Neuronal stem cell (in vitro differentiated cells): ENCODE measurements around the gene PDE6H.

Source experiments
- DNase-seq: peaks from one replicate; pipeline ENCODE4 v3.0.0-alpha.2; 2013; ENCODE audit warnings: low spot score
- H2AFZ ChIP-seq: one replicate; pipeline ENCODE4 v1.6.1; 2013; ENCODE audit warnings: mild to moderate bottlenecking, low read length, inconsistent platforms
- H2AK5ac ChIP-seq: 2 replicates; pipeline ENCODE4 v1.6.1; 2013; ENCODE audit warnings: low read depth, mild to moderate bottlenecking, inconsistent platforms, low read length, moderate library complexity, mixed read lengths
- H2BK120ac ChIP-seq: 2 replicates; pipeline ENCODE4 v1.6.1; 2013; ENCODE audit warnings: low read depth, mild to moderate bottlenecking, inconsistent platforms, low read length, moderate library complexity, mixed read lengths
- H2BK12ac ChIP-seq: one replicate; pipeline ENCODE4 v1.6.1; 2013; ENCODE audit warnings: low read length, inconsistent platforms
- H2BK15ac ChIP-seq: 2 replicates; pipeline ENCODE4 v1.6.1; 2013; ENCODE audit warnings: mild to moderate bottlenecking, low read length, inconsistent platforms, mixed read lengths
- H2BK5ac ChIP-seq: one replicate; pipeline ENCODE4 v1.6.1; 2013; ENCODE audit warnings: inconsistent platforms, mild to moderate bottlenecking, low read length, moderate library complexity
- H3K14ac ChIP-seq: one replicate; pipeline ENCODE4 v1.6.1; 2013; ENCODE audit warnings: low read length, inconsistent platforms
- H3K18ac ChIP-seq: 2 replicates; pipeline ENCODE4 v1.6.1; 2013; ENCODE audit warnings: low read length, inconsistent platforms
- H3K23ac ChIP-seq: 2 replicates; pipeline ENCODE4 v1.6.1; 2013; ENCODE audit warnings: low read depth, mild to moderate bottlenecking, mixed read lengths, low read length, inconsistent platforms; ENCODE audit not compliant: poor library complexity
- H3K27ac ChIP-seq: replicated peaks from 3 replicates; pipeline ENCODE4 v1.5.1; 2013; ENCODE audit warnings: low read length, inconsistent platforms
- H3K27me3 ChIP-seq, 3 experiments: 2 replicates each; pipeline ENCODE4 v1.6.1; 2013; ENCODE audit warnings: low read length in 3 of 3, mild to moderate bottlenecking in 2 of 3, inconsistent platforms in 1 of 3, low read depth in 1 of 3, mixed read lengths in 1 of 3, moderate library complexity in 1 of 3; ENCODE audit not compliant: control insufficient read depth in 3 of 3, insufficient read depth in 3 of 3
- H3K36me3 ChIP-seq, 2 donors: replicated peaks in 1 of 2; 2 replicates each; pipeline ENCODE4 v1.6.1; 2013; ENCODE audit warnings: low read length in 2 of 2; ENCODE audit not compliant: control insufficient read depth in 2 of 2, insufficient read depth in 2 of 2
- H3K4ac ChIP-seq: 2 replicates; pipeline ENCODE4 v1.6.1; 2013; ENCODE audit warnings: inconsistent platforms, mild to moderate bottlenecking, low read length, moderate library complexity
- H3K4me1 ChIP-seq, 2 donors: 1 replicate in 1 of 2; 2 replicates in 1 of 2; pipeline ENCODE4 v1.6.1; 2013; ENCODE audit warnings: low read length in 2 of 2, low read depth in 1 of 2; ENCODE audit not compliant: control insufficient read depth in 2 of 2, insufficient read depth in 1 of 2
- H3K4me2 ChIP-seq: one replicate; pipeline ENCODE4 v1.6.1; 2013; ENCODE audit warnings: mild to moderate bottlenecking, low read length, inconsistent platforms; ENCODE audit not compliant: insufficient read depth, poor library complexity, severe bottlenecking
- H3K4me3 ChIP-seq, 2 donors: 2 replicates each; pipeline ENCODE4 v1.5.1; 2013; ENCODE audit warnings: low read length in 2 of 2, mild to moderate bottlenecking in 2 of 2, inconsistent platforms in 1 of 2, moderate library complexity in 1 of 2
- H3K79me1 ChIP-seq: one replicate; pipeline ENCODE4 v1.6.1; 2013; ENCODE audit warnings: low read depth, mild to moderate bottlenecking, inconsistent platforms, low read length, moderate library complexity
- H3K9ac ChIP-seq: one replicate; pipeline ENCODE4 v1.6.1; 2013; ENCODE audit warnings: mild to moderate bottlenecking, low read depth, low read length, inconsistent platforms; ENCODE audit not compliant: poor library complexity
- H3K9me3 ChIP-seq, 2 donors: replicated peaks in 1 of 2; 2 replicates each; pipeline versions ENCODE3 to v1.6.1; 2013; ENCODE audit warnings: low read length in 2 of 2, mild to moderate bottlenecking in 2 of 2, inconsistent platforms in 1 of 2, low read depth in 1 of 2, mixed read lengths in 1 of 2, moderate library complexity in 1 of 2; ENCODE audit not compliant: control insufficient read depth in 2 of 2, insufficient read depth in 1 of 2
- H4K8ac ChIP-seq: one replicate; pipeline ENCODE4 v1.6.1; 2013; ENCODE audit warnings: low read depth, mild to moderate bottlenecking, inconsistent platforms, low read length, moderate library complexity
- H4K91ac ChIP-seq: one replicate; pipeline ENCODE4 v1.6.1; 2013; ENCODE audit warnings: low read length, low read depth, mild to moderate bottlenecking, inconsistent platforms; ENCODE audit not compliant: poor library complexity
- WGBS, 2 donors: extraction: QIAGEN DNeasy Blood & Tissue Kit; methylation state at CpG; one replicate each; pipeline ENCODE4 v1.1.7; 2013; ENCODE audit warnings: missing lambda C conversion rate in 2 of 2, mixed read lengths in 1 of 2; ENCODE audit not compliant: insufficient read length in 2 of 2, insufficient replicate concordance in 1 of 2; ENCODE audit errors: extremely low coverage in 2 of 2; 5-methylcytosine and 5-hydroxymethylcytosine counted together

The PDE6H gene

DNA sequence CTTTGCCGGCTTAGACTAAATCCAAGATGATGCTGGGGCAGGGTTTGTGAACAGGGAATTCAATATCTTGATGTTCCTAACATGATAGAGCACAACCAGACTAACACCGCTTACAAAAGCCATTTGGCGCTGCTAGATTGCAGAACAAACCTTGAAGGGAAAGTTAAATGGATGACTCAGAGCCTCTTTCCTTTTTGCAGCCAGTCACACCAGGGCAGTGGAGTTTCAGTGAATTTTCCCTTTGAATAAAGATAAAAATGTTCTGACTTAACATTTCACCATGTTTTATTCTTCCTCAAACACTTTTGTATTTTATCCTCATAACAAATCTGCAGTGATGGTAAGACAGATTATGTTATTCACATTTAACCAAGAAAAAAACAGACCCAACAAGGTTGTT lies 47.3 kb downstream of the PDE6H start:
- no CpG with 5 or more reads among the region's 3 CpGs for WGBS, 2 donors
- no peak overlapping the region for H2BK120ac ChIP-seq
- no peaks in the 10 kb centered on the region for H3K36me3 ChIP-seq
- no peak overlapping the region for H2AFZ ChIP-seq
- no peak overlapping the region for H3K23ac ChIP-seq
- H2BK5ac ChIP-seq, result no peak overlapping the region
- no peak for DNase-seq
- H3K9ac ChIP-seq, result no peak overlapping the region
- no peak overlapping the region for H2BK15ac ChIP-seq
- H3K4me3 ChIP-seq, result no peak overlapping the region
- H2BK12ac ChIP-seq, result no peak overlapping the region
- H2AK5ac ChIP-seq, result no peak overlapping the region
- no peak overlapping the region for H3K4me2 ChIP-seq
- no peak overlapping the region for H4K8ac ChIP-seq
- no peaks in the 10 kb centered on the region for H3K9me3 ChIP-seq
- H3K79me1 ChIP-seq, result no peaks in the 10 kb centered on the region
- no peak overlapping the region for H4K91ac ChIP-seq
- H3K4me1 ChIP-seq, result no peaks in the 10 kb centered on the region
- no peak overlapping the region for H3K18ac ChIP-seq
- no peak overlapping the region for H3K27ac ChIP-seq
- no peaks in the 10 kb centered on the region for H3K27me3 ChIP-seq
- H3K4ac ChIP-seq, result no peak overlapping the region
- H3K14ac ChIP-seq, result no peak overlapping the region
